HG02678 (cell line): Measurements from ENCODE around the gene NOS3.
"Not testable (repeated sequence)": the region's sequence is repeated elsewhere in the genome, so short reads cannot be mapped to it uniquely, and the experiment has no call there.

Experiments used
- ATAC-seq: cut with Tn5 transposase; IDR thresholded peaks from one replicate; pipeline ENCODE4 v1.9.1; 2021; ENCODE audit warnings: mild to moderate bottlenecking, moderate library complexity; ENCODE audit not compliant: unreplicated experiment

NOS3 gene

GRCh38 chr7:150997817-150998216 is 7.0 kb downstream of the NOS3 start:
- ATAC-seq = no peak

GRCh38 chr7:150998341-150998740 is 7.5 kb downstream of the NOS3 start:
- no peak for ATAC-seq

GRCh38 chr7:150999001-150999400 is 8.2 kb downstream of the NOS3 start:
- no peak for ATAC-seq

- ATAC-seq = no peak
These were observed 8.8 kb downstream of the NOS3 start for GRCh38 chr7:150999497-151000230.

GRCh38 chr7:151000897-151001495 is 10.2 kb downstream of the NOS3 start:
- ATAC-seq = no peak

GRCh38 chr7:151001546-151001945 is 10.7 kb downstream of the NOS3 start:
- no peak for ATAC-seq

GRCh38 chr7:151003572-151003971 is 12.8 kb downstream of the NOS3 start:
- ATAC-seq = no peak

- ATAC-seq = no peak
These were observed 14.7 kb downstream of the NOS3 start for GRCh38 chr7:151005566-151005965.

- ATAC-seq = no peak
These were observed 15.9 kb downstream of the NOS3 start for GRCh38 chr7:151006590-151007300.

- ATAC-seq = no peak
These were observed 16.7 kb downstream of the NOS3 start for GRCh38 chr7:151007469-151007898.

GRCh38 chr7:151008143-151008510 is 17.3 kb downstream of the NOS3 start:
- ATAC-seq = no peak

GRCh38 chr7:151008511-151009323 is 17.9 kb downstream of the NOS3 start:
- peak; percentile 57 for ATAC-seq

- ATAC-seq = no peak
These were observed 18.7 kb downstream of the NOS3 start for GRCh38 chr7:151009327-151010036.

- no peak for ATAC-seq
These were observed 19.2 kb downstream of the NOS3 start for GRCh38 chr7:151010037-151010306.

GRCh38 chr7:151010307-151011096 is 19.7 kb downstream of the NOS3 start:
- ATAC-seq = no peak

- no peak for ATAC-seq
These were observed 20.2 kb downstream of the NOS3 start for GRCh38 chr7:151011097-151011409.

GRCh38 chr7:151011616-151012015 is 20.8 kb downstream of the NOS3 start:
- ATAC-seq = not testable (repeated sequence)

GRCh38 chr7:151012031-151012692 is 21.3 kb downstream of the NOS3 start:
- ATAC-seq = no peak

GRCh38 chr7:151012911-151013347 is 22.1 kb downstream of the NOS3 start:
- no peak for ATAC-seq

GRCh38 chr7:151013356-151013732 is 22.5 kb downstream of the NOS3 start:
- ATAC-seq = no peak
